ENCODE measurements around the gene KRTAP9-1. TPM values are rescaled to one million over a fixed set of nuclear protein-coding genes. Genes with fewer than 3 reads are reported as not detected.

KRTAP9-1 gene
- total RNA-seq, 2 experiments from 2014 or later = not detected

DNA sequence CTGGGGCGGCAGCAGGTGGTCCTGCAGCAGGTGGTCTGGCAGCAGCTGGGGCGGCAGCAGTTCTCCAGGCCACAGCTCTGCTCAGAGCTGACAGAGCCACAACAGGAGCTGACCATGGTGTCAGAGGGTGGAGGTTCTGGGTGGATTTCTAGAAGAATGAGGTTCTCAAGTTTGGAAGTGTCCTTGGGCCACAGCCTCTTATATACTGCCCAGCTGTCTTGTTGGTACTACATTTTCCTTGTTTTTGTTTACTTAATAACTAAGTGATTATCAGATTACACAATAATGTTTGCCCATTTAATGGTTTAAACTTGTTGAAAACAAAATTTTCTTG is 40.1 kb upstream of the KRTAP9-1 start, which contains the start of gene KRTAP4-5:
Gene KRTAP4-5, minus strand, starts transcription at position 174 of the 334 bp plus-strand sequence. Its CDS starts 58 bp downstream, at position 116.
- no peak within 1 kb of the TSS for H2AFZ ChIP-seq (ENCODE audit: low read length)
- H3K9me3 ChIP-seq (ENCODE audit: low read length) = no peaks in the 10 kb centered on the region
- no peak for DNase-seq (ENCODE audit: low spot score)
- TF ChIP-seq, protein P1, sequence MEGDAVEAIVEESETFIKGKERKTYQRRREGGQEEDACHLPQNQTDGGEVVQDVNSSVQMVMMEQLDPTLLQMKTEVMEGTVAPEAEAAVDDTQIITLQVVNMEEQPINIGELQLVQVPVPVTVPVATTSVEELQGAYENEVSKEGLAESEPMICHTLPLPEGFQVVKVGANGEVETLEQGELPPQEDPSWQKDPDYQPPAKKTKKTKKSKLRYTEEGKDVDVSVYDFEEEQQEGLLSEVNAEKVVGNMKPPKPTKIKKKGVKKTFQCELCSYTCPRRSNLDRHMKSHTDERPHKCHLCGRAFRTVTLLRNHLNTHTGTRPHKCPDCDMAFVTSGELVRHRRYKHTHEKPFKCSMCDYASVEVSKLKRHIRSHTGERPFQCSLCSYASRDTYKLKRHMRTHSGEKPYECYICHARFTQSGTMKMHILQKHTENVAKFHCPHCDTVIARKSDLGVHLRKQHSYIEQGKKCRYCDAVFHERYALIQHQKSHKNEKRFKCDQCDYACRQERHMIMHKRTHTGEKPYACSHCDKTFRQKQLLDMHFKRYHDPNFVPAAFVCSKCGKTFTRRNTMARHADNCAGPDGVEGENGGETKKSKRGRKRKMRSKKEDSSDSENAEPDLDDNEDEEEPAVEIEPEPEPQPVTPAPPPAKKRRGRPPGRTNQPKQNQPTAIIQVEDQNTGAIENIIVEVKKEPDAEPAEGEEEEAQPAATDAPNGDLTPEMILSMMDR (conservative IDR thresholded peaks at IDR 0.05; ENCODE audit: low read length) = no peak
- no peak for TF ChIP-seq EZH2phosphoT487 (IDR thresholded peaks at IDR 0.05; ENCODE audit: borderline replicate concordance, low read depth, low read length)
- no peaks in the 10 kb centered on the region for H4K20me1 ChIP-seq (ENCODE audit: insufficient read depth, low read length)
- no peak within 1 kb of the TSS for H3K4me2 ChIP-seq (ENCODE audit: low read length)
- CTCF ChIA-PET (ENCODE audit: unreplicated experiment) = no interaction called here
- H3K36me3 ChIP-seq (ENCODE audit: insufficient read depth, low read length) = no peaks in the 10 kb centered on the region
- intact Hi-C loops (cut with micrococcal nuclease; ENCODE audit: unreplicated experiment) = no loop called here
- BruUV-seq (replicated peaks) = no TSS peak
- POLR2A ChIA-PET = no interaction called here
- H3K79me2 ChIP-seq (ENCODE audit: insufficient read depth, low read depth, low read length) = no peaks in the 10 kb centered on the region
- H3K27ac ChIP-seq (ENCODE audit: low read depth, low read length, poor library complexity, severe bottlenecking) = no peak within 1 kb of the TSS
- no peaks in the 10 kb centered on the region for H3K4me1 ChIP-seq (ENCODE audit: insufficient read depth, low read length, poor library complexity, severe bottlenecking)
- H3K4me3 ChIP-seq (ENCODE audit: low read depth, low read length, poor library complexity, severe bottlenecking) = no peak within 1 kb of the TSS
- no peaks in the 10 kb centered on the region for H3K9me2 ChIP-seq (ENCODE audit: insufficient read depth, low read length)

GRCh38 chr17:41150026-41150425 is 39.7 kb upstream of the KRTAP9-1 start:
- ChIA-PET POLR2A (no interaction called here), CTCF (ENCODE audit: unreplicated experiment) (no interaction called here)
- no peak for TF ChIP-seq EZH2phosphoT487 (IDR thresholded peaks at IDR 0.05; ENCODE audit: borderline replicate concordance, low read depth, low read length)
- TF ChIP-seq, protein P1 (conservative IDR thresholded peaks at IDR 0.05; ENCODE audit: low read length) = no peak

GRCh38 chr17:41151525-41151924 is 38.2 kb upstream of the KRTAP9-1 start:
- no TSS peak for BruUV-seq (replicated peaks)
- Histone ChIP-seq H3K4me1 (ENCODE audit: insufficient read depth, low read length, poor library complexity, severe bottlenecking) (no peaks in the 10 kb centered on the region), H4K20me1 (ENCODE audit: insufficient read depth, low read length) (no peaks in the 10 kb centered on the region), H3K9me3 (ENCODE audit: low read length) (no peaks in the 10 kb centered on the region), H3K79me2 (ENCODE audit: insufficient read depth, low read depth, low read length) (no peaks in the 10 kb centered on the region), H3K36me3 (ENCODE audit: insufficient read depth, low read length) (no peaks in the 10 kb centered on the region), H3K4me3 (ENCODE audit: low read depth, low read length, poor library complexity, severe bottlenecking) (no peak overlapping the region), H3K9me2 (ENCODE audit: insufficient read depth, low read length) (no peaks in the 10 kb centered on the region), H2AFZ (ENCODE audit: low read length) (no peak overlapping the region), H3K27ac (ENCODE audit: low read depth, low read length, poor library complexity, severe bottlenecking) (no peak overlapping the region), H3K4me2 (ENCODE audit: low read length) (no peak overlapping the region)
- ChIA-PET POLR2A (no interaction called here), CTCF (ENCODE audit: unreplicated experiment) (no interaction called here)
- intact Hi-C loops (cut with micrococcal nuclease; ENCODE audit: unreplicated experiment) = no loop called here
- TF ChIP-seq EZH2phosphoT487 (IDR thresholded peaks at IDR 0.05; ENCODE audit: borderline replicate concordance, low read depth, low read length) = no peak
- TF ChIP-seq, protein P1 (conservative IDR thresholded peaks at IDR 0.05; ENCODE audit: low read length) = no peak
- DNase-seq (ENCODE audit: low spot score) = no peak

More at GRCh38 chr17:41150026-41150425, 39.7 kb upstream of the KRTAP9-1 start:
- Histone ChIP-seq H3K79me2 (ENCODE audit: insufficient read depth, low read depth, low read length) (no peaks in the 10 kb centered on the region), H3K27ac (ENCODE audit: low read depth, low read length, poor library complexity, severe bottlenecking) (no peak overlapping the region), H2AFZ (ENCODE audit: low read length) (no peak overlapping the region), H3K4me1 (ENCODE audit: insufficient read depth, low read length, poor library complexity, severe bottlenecking) (no peaks in the 10 kb centered on the region), H3K9me2 (ENCODE audit: insufficient read depth, low read length) (no peaks in the 10 kb centered on the region), H3K9me3 (ENCODE audit: low read length) (no peaks in the 10 kb centered on the region), H3K36me3 (ENCODE audit: insufficient read depth, low read length) (no peaks in the 10 kb centered on the region), H3K4me2 (ENCODE audit: low read length) (no peak overlapping the region), H3K4me3 (ENCODE audit: low read depth, low read length, poor library complexity, severe bottlenecking) (no peak overlapping the region), H4K20me1 (ENCODE audit: insufficient read depth, low read length) (no peaks in the 10 kb centered on the region)
- intact Hi-C loops (cut with micrococcal nuclease; ENCODE audit: unreplicated experiment) = no loop called here
- no TSS peak for BruUV-seq (replicated peaks)
- DNase-seq (ENCODE audit: low spot score) = no peak
